Upper lobe of left lung (tissue), 6 donors: Measurements from ENCODE around the gene JMJD6. TPM values are rescaled to one million over a fixed set of nuclear protein-coding genes. Genes with fewer than 3 reads are reported as not detected.
A peak's percentile ranks its signal among the peaks of the same experiment; 100 is the strongest.
"Not testable (repeated sequence)": the region's sequence is repeated elsewhere in the genome, so short reads cannot be mapped to it uniquely, and the experiment has no call there.

ENCODE experiments used
- ATAC-seq, 2 donors: fragments of 200-7000 bp; cut with Tn5 transposase; one replicate each; pipeline ENCODE4 v1.9.1; 2022; ENCODE audit warnings: mild to moderate bottlenecking in 2 of 2, moderate library complexity in 2 of 2; ENCODE audit not compliant: low FRiP score in 2 of 2
- DNase-seq, 2 donors: peaks; one replicate each; pipeline ENCODE4 v3.0.0-alpha.2; 2019 to 2020
- H3K27ac ChIP-seq, 4 donors: fragments of 200-600 bp; sonication (generic); one replicate each; pipeline ENCODE4 v1.5.1; 2016 to 2019
- H3K27me3 ChIP-seq, 4 donors: fragments of 200-600 bp; sonication (generic); one replicate each; pipeline ENCODE4 v1.5.1; 2017 to 2019
- H3K36me3 ChIP-seq, 4 donors: fragments of 200-600 bp; sonication (generic); one replicate each; pipeline ENCODE4 v1.5.1; 2016 to 2019
- H3K4me1 ChIP-seq, 4 donors: fragments of 200-600 bp; sonication (generic); one replicate each; pipeline ENCODE4 v1.5.1; 2018 to 2019
- H3K4me3 ChIP-seq, 4 donors: fragments of 200-600 bp; sonication (generic); one replicate each; pipeline ENCODE4 v1.5.1; 2017 to 2019; ENCODE audit warnings: mild to moderate bottlenecking in 2 of 4, moderate library complexity in 1 of 4
- H3K9me3 ChIP-seq, 4 donors: fragments of 200-600 bp; sonication (generic); one replicate each; pipeline ENCODE4 v1.5.1; 2018 to 2019
- CTCF ChIP-seq, 6 experiments: fragments of 450-650 bp in 4 of 6; fragments of 200-600 bp in 2 of 6; sonication (generic) in 2 of 6; IDR thresholded peaks; one replicate each; pipeline ENCODE4 v1.5.1; 2016 to 2019; ENCODE audit warnings: antibody characterized with exemption in 6 of 6
- EP300 ChIP-seq, 4 donors: sonication (generic); formaldehyde crosslinking; IDR thresholded peaks; one replicate each; pipeline ENCODE4 v1.5.1; 2017; ENCODE audit warnings: antibody characterized with exemption in 4 of 4, control low read depth in 2 of 4
- POLR2A ChIP-seq, 4 donors: fragments of 450-650 bp; IDR thresholded peaks; one replicate each; pipeline ENCODE4 v1.5.1; 2016 to 2017; ENCODE audit warnings: antibody characterized with exemption in 4 of 4, mild to moderate bottlenecking in 2 of 4
- POLR2AphosphoS5 ChIP-seq, 2 donors: sonication (generic); formaldehyde crosslinking; IDR thresholded peaks; one replicate each; pipeline ENCODE4 v1.5.1; 2017; ENCODE audit warnings: antibody characterized with exemption in 2 of 2
- WGBS, 2 donors: methylation state at CpG; one replicate each; pipeline ENCODE4 v1.1.5; 2017 to 2018; 5-methylcytosine and 5-hydroxymethylcytosine counted together
- total RNA-seq, 6 donors: library from RNA; depleted of rRNA in 4 of 6; stranded (reverse); fragments of >200 nt in 4 of 6; gene quantifications; one replicate each; pipeline versions ENCODE4 v1.1.0 to v1.2.1, GENCODE V29; 2016 to 2021
- donor health status: DM: no; HTN: no; CAD: no; lungs with moderate emphysema.
- donor health status: DM: no; HTN: yes; CAD: no; lungs with severe emphysema.

JMJD6 gene
- total RNA-seq, 6 donors from 2014 or later: 23.3 to 63.9 (median 31.0) TPM

DNA sequence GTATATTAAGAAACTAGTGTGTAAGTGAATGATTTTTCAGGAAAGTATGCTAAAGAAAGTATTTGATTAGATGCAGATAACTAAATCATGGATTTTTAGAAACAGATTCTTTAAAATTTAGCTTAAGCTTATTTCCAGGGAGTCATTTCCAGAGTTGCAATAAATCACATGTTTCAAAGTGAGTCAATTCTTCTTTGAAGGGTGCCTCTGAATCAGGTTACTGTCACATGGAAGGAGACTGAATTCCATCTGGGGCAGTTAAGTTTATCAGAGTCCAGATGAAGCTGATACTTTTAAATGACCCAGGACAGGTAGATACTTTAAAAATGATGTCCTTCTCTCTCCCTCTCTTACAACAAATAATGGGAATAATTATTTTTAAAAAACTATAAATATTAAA lies 16.6 kb upstream of the JMJD6 start:
- Histone ChIP-seq H3K9me3 (no peaks in the 10 kb centered on the region), H3K36me3 (peaks cover 10 to 51% (median 37%) of the 10 kb centered on the region in 4 donors), H3K4me1 (peaks cover 12 to 22% (median 19%) of the 10 kb centered on the region in 4 donors), H3K4me3 (no peak overlapping the region), H3K27ac (no peak overlapping the region), H3K27me3 (no peaks in the 10 kb centered on the region)
- TF ChIP-seq CTCF (IDR thresholded peaks at IDR 0.05): no peak
- TF ChIP-seq POLR2AphosphoS5 (IDR thresholded peaks at IDR 0.05): no peak
- no peak for TF ChIP-seq POLR2A (IDR thresholded peaks at IDR 0.05)
- TF ChIP-seq EP300 (IDR thresholded peaks at IDR 0.05): no peak
- no peak for ATAC-seq
- no peak for DNase-seq

GRCh38 chr17:76740329-76741118 lies 14.1 kb upstream of the JMJD6 start:
- WGBS, 2 donors: 73 to 76% methylated on average over 5 of the region's 5 CpGs
- no peak for TF ChIP-seq EP300 (IDR thresholded peaks at IDR 0.05)
- no peak for TF ChIP-seq CTCF (IDR thresholded peaks at IDR 0.05)
- no peak for TF ChIP-seq POLR2AphosphoS5 (IDR thresholded peaks at IDR 0.05)
- Histone ChIP-seq H3K27ac (peak overlapping the region in 2 of 4 donors; percentile 2 to 36), H3K4me3 (no peak overlapping the region), H3K27me3 (no peaks in the 10 kb centered on the region), H3K4me1 (peaks cover 14 to 25% (median 23%) of the 10 kb centered on the region in 4 donors), H3K9me3 (no peaks in the 10 kb centered on the region), H3K36me3 (peaks cover 4 to 41% (median 30%) of the 10 kb centered on the region in 4 donors)
- ATAC-seq (no peak), DNase-seq (no peak)

DNA sequence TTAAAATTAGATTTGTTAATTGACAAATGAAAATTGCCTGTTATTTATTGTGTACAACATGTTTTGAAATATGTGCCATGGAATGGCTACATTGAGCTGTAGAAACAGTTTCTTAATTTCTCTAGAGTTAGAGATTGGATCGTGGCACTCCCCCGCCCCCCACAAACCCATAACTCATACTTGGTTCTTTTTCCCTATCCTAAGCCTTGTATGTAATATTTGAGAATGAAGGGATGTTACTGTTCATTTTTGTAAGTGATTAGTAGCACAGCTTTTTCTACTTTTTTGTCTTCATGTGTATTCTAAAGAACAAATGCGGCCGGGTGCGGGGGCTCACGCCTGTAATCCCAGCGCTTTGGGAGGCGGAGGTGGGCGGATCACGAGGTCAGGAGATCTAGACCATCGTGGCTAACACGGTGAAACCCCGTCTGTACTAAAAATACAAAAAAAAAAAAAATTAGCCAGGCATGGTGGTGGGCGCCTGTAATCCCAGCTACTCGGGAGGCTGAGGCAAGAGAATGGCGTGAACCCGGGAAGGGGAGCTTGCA lies 13.2 kb upstream of the JMJD6 start:
- H3K4me3 ChIP-seq, H3K27ac ChIP-seq: not testable (repeated sequence)
- WGBS, 2 donors: 89 to 94% methylated on average over 17 of the region's 17 CpGs

DNA sequence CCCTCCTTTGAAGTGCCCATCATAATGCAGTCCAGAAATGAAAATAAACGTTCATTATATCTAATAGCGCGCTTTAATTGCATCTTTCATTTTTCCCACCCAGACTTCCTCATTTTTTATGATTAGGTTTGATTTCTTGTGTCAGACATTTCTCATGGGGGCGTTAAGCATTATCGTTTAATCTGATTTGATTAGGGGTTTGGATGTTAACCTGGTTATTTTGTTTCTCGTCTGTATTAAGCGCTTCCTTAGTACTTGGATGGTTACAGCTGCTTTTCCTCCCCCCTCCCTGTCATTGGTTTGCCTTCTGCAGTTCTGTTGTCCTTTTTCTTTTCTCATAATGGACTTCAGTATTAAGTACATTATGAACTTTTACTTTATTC lies 12.1 kb upstream of the JMJD6 start:
- WGBS, 2 donors: 4% methylated on average over 7 of the region's 7 CpGs
- Histone ChIP-seq H3K36me3 (peaks cover 2 to 41% (median 31%) of the 10 kb centered on the region in 4 donors), H3K9me3 (no peaks in the 10 kb centered on the region), H3K4me3 (peak overlapping the region; percentile 69 to 98 (median 72)), H3K27me3 (no peaks in the 10 kb centered on the region), H3K4me1 (peaks cover 33 to 45% (median 43%) of the 10 kb centered on the region in 4 donors), H3K27ac (peak overlapping the region; percentile 96 to 100 (median 99))
- DNase-seq (no peak), ATAC-seq (no peak)
- TF ChIP-seq POLR2AphosphoS5 (IDR thresholded peaks at IDR 0.05) (no peak), CTCF (IDR thresholded peaks at IDR 0.05) (no peak), POLR2A (IDR thresholded peaks at IDR 0.05) (no peak), EP300 (IDR thresholded peaks at IDR 0.05) (no peak)

More for the DNA sequence above, 13.2 kb upstream of the JMJD6 start:
- H3K9me3 ChIP-seq, H3K27me3 ChIP-seq, ATAC-seq: not testable (repeated sequence)
- H3K4me1 ChIP-seq: peaks cover 23 to 34% (median 31%) of the 10 kb centered on the region in 4 donors
- DNase-seq: peak in 1 of 2 donors; percentile 56
- H3K36me3 ChIP-seq: peaks cover 0 to 41% (median 27%) of the 10 kb centered on the region in 4 donors

DNA sequence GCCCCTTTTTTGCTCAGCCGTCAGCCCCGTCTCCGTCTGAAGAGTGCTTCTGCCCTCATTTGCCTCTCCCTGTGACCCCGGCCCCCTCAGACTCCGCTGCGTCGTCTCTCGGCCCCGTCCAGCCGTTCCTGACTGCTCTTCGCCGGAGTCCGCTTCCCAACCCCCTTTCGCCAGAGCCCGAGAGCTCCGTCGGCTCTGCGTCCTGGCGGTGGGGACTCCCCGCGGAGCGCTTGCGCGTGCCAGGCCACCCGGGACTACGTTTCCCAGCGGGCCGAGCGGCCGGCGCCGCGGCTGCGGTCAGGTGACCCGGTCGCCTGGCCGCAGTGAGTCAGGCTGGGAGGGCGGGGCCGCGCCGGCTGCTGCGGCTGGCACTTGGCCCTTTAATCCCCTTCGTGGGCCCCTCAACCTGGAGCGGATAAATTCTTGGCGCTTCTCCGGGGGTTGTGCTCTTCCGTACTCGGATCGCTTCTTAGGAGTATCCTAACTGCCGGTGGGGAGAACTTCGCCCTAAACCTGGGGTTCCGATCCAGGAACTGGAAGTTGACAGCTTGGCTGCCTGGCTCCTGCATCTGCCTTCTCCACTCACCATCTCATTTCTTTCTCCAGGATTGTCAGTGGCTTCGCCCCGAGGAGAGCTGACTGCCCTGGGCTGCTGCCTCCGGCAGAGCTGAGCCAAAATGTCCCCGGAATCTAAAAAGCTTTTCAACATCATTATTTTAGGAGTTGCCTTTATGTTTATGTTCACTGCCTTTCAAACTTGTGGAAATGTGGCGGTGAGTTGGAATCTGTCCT lies 11.5 kb upstream of the JMJD6 start, which contains the start of gene MFSD11:
MFSD11 (plus strand) TSS at position 444 of the 792 bp plus-strand sequence; CDS start at position 678, 234 bp downstream.
- WGBS, 2 donors: 0 to 2% methylated on average over 26 to 46 of the region's 57 CpGs

More for the DNA sequence above, 11.5 kb upstream of the JMJD6 start, which contains the start of gene MFSD11:
- H3K27me3 ChIP-seq: no peaks in the 10 kb centered on the region
- H3K9me3 ChIP-seq: no peaks in the 10 kb centered on the region
- peak within 1 kb of the TSS; percentile 69 to 100 (median 86) for H3K4me3 ChIP-seq
- H3K27ac ChIP-seq: peak within 1 kb of the TSS; percentile 96 to 100 (median 99)
- peak; percentile 89 to 94 for ATAC-seq
- H3K4me1 ChIP-seq: peaks cover 39 to 51% (median 49%) of the 10 kb centered on the region in 4 donors
- peak; percentile 93 to 99 for DNase-seq
- peaks cover 6 to 46% (median 35%) of the 10 kb centered on the region in 4 donors for H3K36me3 ChIP-seq
- TF ChIP-seq EP300 (IDR thresholded peaks at IDR 0.05) (no peak), POLR2AphosphoS5 (IDR thresholded peaks at IDR 0.05) (peak; percentile 69 to 87), POLR2A (IDR thresholded peaks at IDR 0.05) (peak in 2 of 4 donors; percentile 41 to 65), CTCF (IDR thresholded peaks at IDR 0.05) (peak in 2 of 6 experiments; percentile 5 to 21)
